Smooth muscle cell (in vitro differentiated cells): ENCODE measurements around the gene MEIS3. TPM values are rescaled to one million over a fixed set of nuclear protein-coding genes. Genes with fewer than 3 reads are reported as not detected.
"Not testable (repeated sequence)": the region's sequence is repeated elsewhere in the genome, so short reads cannot be mapped to it uniquely, and the experiment has no call there.

ENCODE experiments used
- DNase-seq: peaks from one replicate; lab custom pipeline; 2025; ENCODE audit not compliant: unreplicated experiment; lab: John Stamatoyannopoulos, UW
- H2AFZ ChIP-seq: fragments of 200-600 bp; sonication (generic); 2 replicates; pipeline ENCODE4 v1.6.0; 2016; ENCODE audit warnings: antibody characterized with exemption, low read depth, mild to moderate bottlenecking
- H3F3A ChIP-seq: fragments of 200-600 bp; sonication (generic); 2 replicates; pipeline ENCODE4 v1.6.0; 2017; ENCODE audit warnings: antibody characterized with exemption, low read depth
- H3K27ac ChIP-seq: fragments of 200-600 bp; sonication (generic); 2 replicates; pipeline ENCODE4 v1.5.1; 2016; ENCODE audit warnings: low read depth, mild to moderate bottlenecking
- H3K27me3 ChIP-seq: fragments of 200-600 bp; sonication (generic); 2 replicates; pipeline ENCODE4 v1.6.1; 2016; ENCODE audit warnings: low read depth, mild to moderate bottlenecking
- H3K36me3 ChIP-seq: fragments of 200-600 bp; sonication (generic); 2 replicates; pipeline ENCODE4 v1.5.1; 2016; ENCODE audit warnings: low read depth
- H3K4me1 ChIP-seq: fragments of 200-600 bp; sonication (generic); 2 replicates; pipeline ENCODE4 v1.5.1; 2016; ENCODE audit warnings: low read depth
- H3K4me2 ChIP-seq: fragments of 200-600 bp; sonication (generic); 2 replicates; pipeline ENCODE4 v1.6.0; 2016; ENCODE audit warnings: mild to moderate bottlenecking
- H3K4me3 ChIP-seq: fragments of 200-600 bp; sonication (generic); 2 replicates; pipeline ENCODE4 v1.5.1; 2016; ENCODE audit warnings: mild to moderate bottlenecking
- H3K79me2 ChIP-seq: fragments of 200-600 bp; sonication (generic); 2 replicates; pipeline ENCODE4 v1.6.0; 2016; ENCODE audit warnings: low read depth, mild to moderate bottlenecking
- H3K9ac ChIP-seq: fragments of 200-600 bp; sonication (generic); 2 replicates; pipeline ENCODE4 v1.6.0; 2016; ENCODE audit warnings: low read depth
- H3K9me3 ChIP-seq: fragments of 200-600 bp; sonication (generic); replicated peaks from 2 replicates; pipeline ENCODE4 v1.5.1; 2016; ENCODE audit warnings: low read depth
- H4K20me1 ChIP-seq: fragments of 200-600 bp; sonication (generic); 2 replicates; pipeline ENCODE4 v1.6.0; 2016; ENCODE audit warnings: low read depth
- CTCF ChIP-seq: fragments of 200-600 bp; sonication (generic); IDR thresholded peaks from 2 replicates; pipeline ENCODE4 v1.5.1; 2017; ENCODE audit warnings: borderline replicate concordance, mild to moderate bottlenecking, antibody characterized with exemption; ENCODE audit not compliant: insufficient read depth, poor library complexity, severe bottlenecking
- WGBS: methylation state at CpG from one replicate; pipeline ENCODE4 v1.1.7; 2016; ENCODE audit warnings: low lambda C conversion rate; 5-methylcytosine and 5-hydroxymethylcytosine counted together
- polyA plus RNA-seq: library from polyadenylated mRNA; unstranded; fragments of >200 nt; fragmentation: Nextera tagmentation; extraction: Ambion mirVana; gene quantifications from 2 replicates; pipeline ENCODE4 v1.2.1, GENCODE V29; 2016
- total RNA-seq: library from RNA; depleted of rRNA; stranded (reverse); fragments of >200 nt; gene quantifications from 2 replicates; pipeline ENCODE4 v1.2.3, GENCODE V29; 2014

MEIS3 gene
- total and polyA plus RNA-seq, 2 experiments from 2014 or later: 59.0 to 141 TPM

- WGBS: 95% methylated on average over 4 of the region's 4 CpGs
Observed at GRCh38 chr19:47384533-47384932, 34.8 kb downstream of the MEIS3 start.

GRCh38 chr19:47383890-47384289 lies 35.4 kb downstream of the MEIS3 start:
- not testable (repeated sequence) for H2AFZ ChIP-seq, H3K9ac ChIP-seq
- 96% methylated on average over 5 of the region's 5 CpGs for WGBS

More at GRCh38 chr19:47384533-47384932, 34.8 kb downstream of the MEIS3 start:
- H3K9ac ChIP-seq, H3K79me2 ChIP-seq, H3K4me3 ChIP-seq, H2AFZ ChIP-seq, H3K4me2 ChIP-seq, DNase-seq, H3K9me3 ChIP-seq, H3F3A ChIP-seq, H3K36me3 ChIP-seq, H3K4me1 ChIP-seq, H3K27ac ChIP-seq, H3K27me3 ChIP-seq, H4K20me1 ChIP-seq: not testable (repeated sequence)

GRCh38 chr19:47381653-47382279 lies 37.6 kb downstream of the MEIS3 start:
- Histone ChIP-seq H3K9ac (no peak overlapping the region), H3K79me2 (no peaks in the 10 kb centered on the region), H3K4me1 (no peaks in the 10 kb centered on the region), H3K4me3 (no peak overlapping the region), H3F3A (no peaks in the 10 kb centered on the region), H4K20me1 (no peaks in the 10 kb centered on the region), H3K9me3 (no peaks in the 10 kb centered on the region), H3K4me2 (no peak overlapping the region), H2AFZ (no peak overlapping the region), H3K36me3 (peaks cover 4% of the 10 kb centered on the region), H3K27ac (no peak overlapping the region), H3K27me3 (no peaks in the 10 kb centered on the region)
- DNase-seq: no peak
- WGBS: 88% methylated on average over 11 of the region's 11 CpGs
- no peak for TF ChIP-seq CTCF

More at GRCh38 chr19:47383890-47384289, 35.4 kb downstream of the MEIS3 start:
- H3K9me3 ChIP-seq, H3K79me2 ChIP-seq, H3K27me3 ChIP-seq, H3K4me1 ChIP-seq, H3K4me3 ChIP-seq, H3K4me2 ChIP-seq, H3K27ac ChIP-seq, H4K20me1 ChIP-seq, H3F3A ChIP-seq, DNase-seq, H3K36me3 ChIP-seq: not testable (repeated sequence)

GRCh38 chr19:47381121-47381520 lies 38.2 kb downstream of the MEIS3 start:
- H3K79me2 ChIP-seq: no peaks in the 10 kb centered on the region
- WGBS: 95% methylated on average over 10 of the region's 14 CpGs

More at GRCh38 chr19:47381121-47381520, 38.2 kb downstream of the MEIS3 start:
- Histone ChIP-seq H3K4me1 (no peaks in the 10 kb centered on the region), H3K4me3 (no peak overlapping the region), H4K20me1 (no peaks in the 10 kb centered on the region), H2AFZ (no peak overlapping the region), H3K27me3 (no peaks in the 10 kb centered on the region), H3K9ac (no peak overlapping the region), H3K36me3 (peaks cover 4% of the 10 kb centered on the region), H3F3A (no peaks in the 10 kb centered on the region), H3K4me2 (no peak overlapping the region), H3K9me3 (no peaks in the 10 kb centered on the region), H3K27ac (no peak overlapping the region)
- TF ChIP-seq CTCF: no peak
- no peak for DNase-seq
